Stimulated activated CD8-positive, alpha-beta memory T cell treated with anti-CD3 and anti-CD28 coated beads, Interleukin-15, amount 100 ng/mL, for 24 hours (primary cell): Measurements from ENCODE around the gene GLI1.
"Not testable (repeated sequence)": the region's sequence is repeated elsewhere in the genome, so short reads cannot be mapped to it uniquely, and the experiment has no call there.

Experiments used
- DNase-seq: peaks from one replicate; pipeline ENCODE4 v3.0.0-alpha.2; 2020; ENCODE audit warnings: low read depth

GLI1 gene

DNA sequence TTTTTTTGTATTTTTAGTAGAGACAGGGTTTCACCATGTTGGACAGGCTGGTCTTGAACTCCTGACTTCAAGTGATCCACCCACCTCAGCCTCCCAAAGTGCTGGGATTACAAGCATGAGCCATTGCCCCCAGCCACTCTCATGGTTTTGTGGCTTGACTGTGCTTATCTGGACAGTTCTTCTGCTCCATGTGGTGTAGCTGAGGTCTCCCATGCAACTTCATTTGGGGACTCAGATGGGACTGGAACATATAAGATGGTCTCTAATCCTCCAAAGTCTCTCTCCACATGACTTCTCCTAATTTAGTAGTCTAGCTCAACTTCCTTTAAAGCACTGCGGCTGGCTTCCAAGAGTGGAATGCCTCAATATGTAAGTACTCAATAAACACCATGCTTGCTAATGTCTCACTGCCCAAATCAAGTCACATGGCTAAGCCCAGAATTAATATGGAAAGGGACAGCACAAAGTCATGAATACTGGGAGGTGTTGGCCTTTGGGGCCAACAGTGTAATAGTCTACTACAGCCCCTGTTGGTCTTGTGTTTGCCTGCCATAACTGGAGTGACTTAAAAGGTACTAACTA is 17.6 kb upstream of the GLI1 start:
- no peak for DNase-seq

DNA sequence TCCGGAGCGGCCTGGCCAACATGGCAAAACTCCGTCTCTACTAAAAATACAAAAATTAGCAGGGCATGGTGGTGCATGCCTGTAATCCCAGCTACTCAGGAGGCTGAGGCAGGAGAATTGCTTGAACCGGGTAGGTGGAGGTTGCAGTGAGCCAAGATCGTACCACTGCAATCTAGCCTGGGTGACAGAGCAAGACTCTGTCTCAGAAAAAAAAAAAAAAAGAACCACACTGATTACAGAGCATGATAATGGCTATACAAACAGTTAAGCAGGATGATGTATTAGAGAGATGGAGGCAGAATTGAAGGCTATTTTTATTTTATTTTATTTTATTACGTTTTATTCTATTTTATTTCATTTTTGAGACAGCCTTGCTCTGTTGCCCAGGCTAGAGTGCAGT is 15.2 kb upstream of the GLI1 start:
- not testable (repeated sequence) for DNase-seq

DNA sequence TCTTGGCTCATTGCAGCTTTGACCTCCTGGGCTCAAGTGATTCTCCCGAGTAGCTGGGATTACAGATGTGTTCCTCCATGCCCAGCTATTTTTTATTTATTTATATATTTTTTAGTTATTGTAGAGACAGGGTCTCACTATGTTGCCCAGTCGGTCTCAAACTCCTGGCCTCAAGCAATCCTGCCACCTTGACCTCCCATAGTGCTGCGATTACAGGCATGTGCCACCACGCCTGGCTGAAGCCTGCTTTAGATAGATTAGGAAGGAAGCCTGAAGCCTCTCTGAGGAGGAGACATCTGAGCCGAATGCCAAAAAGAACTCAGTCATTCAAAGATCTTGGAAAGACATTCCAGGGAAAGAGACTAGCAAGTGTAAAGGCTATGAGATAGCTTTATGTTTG is 14.8 kb upstream of the GLI1 start:
- no peak for DNase-seq

DNA sequence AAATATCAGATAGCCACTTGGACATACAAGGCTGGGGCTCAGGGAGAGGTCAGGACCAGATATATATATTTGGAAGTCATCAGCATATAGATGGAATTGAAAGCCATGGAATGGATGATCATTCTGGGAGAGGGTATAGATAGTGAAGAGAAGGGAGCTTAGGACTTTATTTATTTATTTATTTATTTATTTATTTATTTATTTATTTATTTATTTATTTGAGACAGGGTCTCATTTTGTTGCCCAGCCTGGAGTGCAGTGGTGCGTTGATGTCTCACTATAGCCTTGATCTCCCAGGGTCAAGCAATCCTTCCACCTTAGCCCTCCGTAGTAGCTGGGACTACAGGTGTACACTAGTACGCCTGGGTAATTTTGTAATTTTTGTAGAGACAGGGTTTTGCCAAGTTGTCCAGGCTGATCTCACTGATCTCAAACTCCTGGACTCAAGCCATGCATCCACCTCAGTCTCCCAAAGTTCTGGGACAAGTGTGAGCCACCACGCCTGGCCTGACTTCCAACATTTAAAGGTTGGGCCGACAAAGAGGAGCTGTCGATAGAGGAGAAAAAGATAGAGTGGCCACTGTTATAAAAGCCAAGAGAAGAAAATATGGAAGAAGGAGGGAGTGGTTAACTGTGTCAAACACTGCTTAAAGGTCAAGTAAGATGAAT is 13.2 kb upstream of the GLI1 start:
- DNase-seq = no peak

DNA sequence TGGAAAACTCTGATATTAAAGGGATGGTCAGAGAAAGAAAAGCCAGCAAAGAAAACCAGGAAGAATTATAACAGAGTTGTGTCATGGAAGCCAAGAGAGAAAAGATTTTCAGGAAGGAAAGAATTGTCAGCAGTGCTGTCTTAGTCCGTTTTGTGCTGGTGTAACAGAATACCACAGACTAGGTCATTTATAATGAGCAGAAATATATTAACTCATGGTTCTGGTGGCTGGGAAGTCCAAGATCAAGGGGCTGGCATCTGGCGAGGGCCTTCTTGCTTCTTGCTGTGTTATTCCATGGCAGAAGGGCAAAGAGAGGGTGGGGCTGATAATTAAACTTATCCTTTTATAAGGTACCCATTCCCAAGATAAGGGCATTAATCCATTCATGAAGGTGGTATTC is 10.9 kb upstream of the GLI1 start:
- no peak for DNase-seq

DNA sequence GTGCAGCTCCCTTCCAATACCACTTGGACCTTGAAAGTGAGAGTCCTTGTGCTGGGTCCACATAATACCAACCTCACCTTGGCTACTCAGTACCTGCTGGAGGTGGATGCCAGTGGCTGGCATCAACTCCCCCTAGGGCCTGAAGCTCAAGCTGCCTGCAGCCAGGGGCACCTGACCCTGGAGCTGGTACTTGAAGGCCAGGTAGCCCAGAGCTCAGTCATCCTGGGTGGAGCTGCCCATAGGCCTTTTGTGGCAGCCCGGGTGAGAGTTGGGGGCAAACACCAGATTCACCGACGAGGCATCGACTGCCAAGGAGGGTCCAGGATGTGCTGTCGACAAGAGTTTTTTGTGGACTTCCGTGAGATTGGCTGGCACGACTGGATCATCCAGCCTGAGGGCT is 10.2 kb upstream of the GLI1 start:
- no peak for DNase-seq

DNA sequence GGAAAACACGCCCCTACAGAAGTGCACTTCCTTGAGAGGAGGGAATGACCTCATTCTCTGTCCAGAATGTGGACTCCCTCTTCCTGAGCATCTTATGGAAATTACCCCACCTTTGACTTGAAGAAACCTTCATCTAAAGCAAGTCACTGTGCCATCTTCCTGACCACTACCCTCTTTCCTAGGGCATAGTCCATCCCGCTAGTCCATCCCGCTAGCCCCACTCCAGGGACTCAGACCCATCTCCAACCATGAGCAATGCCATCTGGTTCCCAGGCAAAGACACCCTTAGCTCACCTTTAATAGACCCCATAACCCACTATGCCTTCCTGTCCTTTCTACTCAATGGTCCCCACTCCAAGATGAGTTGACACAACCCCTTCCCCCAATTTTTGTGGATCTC is 9.5 kb upstream of the GLI1 start:
- DNase-seq = no peak

DNA sequence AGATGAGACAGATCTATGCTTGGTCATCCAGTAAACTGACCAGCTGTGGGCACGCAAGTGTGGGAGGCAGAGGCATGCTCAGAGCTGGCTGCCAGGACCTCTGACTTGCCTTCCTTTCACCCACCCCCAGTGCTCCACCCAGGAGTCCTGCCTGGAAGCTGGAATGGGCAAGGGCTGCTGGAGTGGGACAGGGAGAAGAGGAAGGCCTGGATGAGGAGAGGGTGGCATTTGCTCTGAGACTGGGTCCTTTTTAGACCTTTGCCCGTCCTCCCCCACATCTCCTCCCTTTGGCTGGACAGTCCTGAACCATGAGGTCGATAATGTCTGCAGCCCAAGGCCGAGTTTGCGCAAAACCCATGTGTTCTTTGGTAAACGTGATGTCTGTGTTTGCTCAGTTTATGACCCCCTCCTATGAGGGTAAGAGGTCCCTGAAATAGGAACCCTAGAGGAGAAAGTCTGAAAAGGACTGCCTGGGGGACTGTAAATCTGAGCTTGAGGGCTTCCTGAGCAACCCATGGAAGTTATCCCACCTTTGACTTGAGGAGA is 8.3 kb upstream of the GLI1 start:
- no peak for DNase-seq

DNA sequence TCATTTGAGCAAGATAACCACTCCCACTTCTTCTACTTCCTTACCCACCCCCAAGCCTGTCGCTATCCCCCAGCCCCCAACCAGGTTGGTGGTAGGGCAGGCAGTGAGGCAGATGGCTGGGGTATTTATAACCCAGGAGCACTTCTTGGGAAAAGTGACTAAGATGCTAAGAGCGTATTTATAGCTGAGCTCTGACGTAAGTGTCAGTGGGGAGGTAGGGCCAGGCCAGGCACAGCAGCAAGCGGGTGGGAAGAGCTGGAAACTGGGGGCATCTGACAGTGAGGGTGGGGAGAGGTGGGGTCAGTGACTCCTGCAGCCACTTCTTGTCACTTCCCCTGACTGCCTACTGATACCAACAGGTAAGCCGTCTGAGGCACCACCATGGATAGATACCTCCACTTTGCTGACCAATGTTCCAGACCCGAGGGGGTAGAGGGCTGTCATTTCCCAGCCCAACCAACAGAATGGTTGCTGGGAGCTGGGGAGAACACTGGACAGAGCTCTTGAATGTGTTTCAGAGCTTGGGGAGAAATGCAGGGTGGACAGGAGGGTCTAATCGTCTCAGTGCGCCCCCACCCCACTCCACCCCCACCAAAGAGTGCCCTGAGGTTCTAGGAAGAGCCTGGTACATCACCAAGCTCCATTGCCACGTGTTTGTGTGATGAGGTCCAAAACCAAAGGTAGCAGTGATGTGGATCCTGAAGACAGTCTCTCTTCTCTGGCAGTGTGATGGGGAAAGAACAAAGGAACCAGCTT is 7.2 kb upstream of the GLI1 start:
- no peak for DNase-seq

DNA sequence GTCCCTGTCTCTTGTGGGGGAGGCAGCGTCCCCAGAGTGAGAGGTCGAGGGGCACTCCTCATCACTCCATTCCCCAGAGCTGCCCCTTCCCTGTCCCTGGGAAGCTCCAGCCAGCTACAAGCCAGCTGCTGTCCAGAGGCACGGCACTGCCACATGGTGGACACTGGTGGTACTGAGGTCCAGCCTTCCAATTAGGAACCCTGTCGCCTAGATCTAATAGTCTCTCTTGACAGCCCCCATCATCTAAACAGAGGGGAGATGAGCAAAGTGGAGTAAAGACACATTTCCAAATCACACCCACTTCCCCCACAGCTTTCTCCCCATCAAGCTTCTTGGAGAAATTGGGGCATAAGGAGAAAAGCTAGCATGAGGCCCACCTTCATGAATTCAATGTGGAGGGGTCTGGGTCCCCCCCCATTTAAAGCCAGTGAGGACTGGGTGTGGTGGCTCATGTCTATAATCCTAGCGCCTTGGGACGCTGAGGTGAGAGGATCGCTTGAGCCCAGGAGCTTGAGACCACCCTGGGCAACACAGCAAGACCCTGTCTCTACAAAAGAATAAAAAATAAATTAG is 6.6 kb upstream of the GLI1 start:
- DNase-seq = no peak

DNA sequence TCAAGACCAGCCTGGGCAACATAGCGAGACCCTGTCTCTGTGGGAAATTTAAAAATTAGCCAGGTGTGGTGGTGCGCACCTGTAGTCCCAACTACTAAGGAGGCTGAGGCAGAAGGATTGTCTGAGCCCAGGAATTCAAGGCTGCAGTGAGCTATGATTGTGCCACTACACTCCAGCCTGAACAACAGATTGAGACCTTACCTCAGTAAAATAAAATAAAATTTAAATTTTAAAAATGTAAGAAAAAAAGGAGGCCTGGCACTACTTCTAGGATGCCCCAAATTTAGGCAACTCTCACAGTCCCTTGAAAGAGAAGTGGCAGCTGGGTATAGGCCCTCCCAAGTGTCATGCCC is 5.4 kb upstream of the GLI1 start:
- no peak for DNase-seq

DNA sequence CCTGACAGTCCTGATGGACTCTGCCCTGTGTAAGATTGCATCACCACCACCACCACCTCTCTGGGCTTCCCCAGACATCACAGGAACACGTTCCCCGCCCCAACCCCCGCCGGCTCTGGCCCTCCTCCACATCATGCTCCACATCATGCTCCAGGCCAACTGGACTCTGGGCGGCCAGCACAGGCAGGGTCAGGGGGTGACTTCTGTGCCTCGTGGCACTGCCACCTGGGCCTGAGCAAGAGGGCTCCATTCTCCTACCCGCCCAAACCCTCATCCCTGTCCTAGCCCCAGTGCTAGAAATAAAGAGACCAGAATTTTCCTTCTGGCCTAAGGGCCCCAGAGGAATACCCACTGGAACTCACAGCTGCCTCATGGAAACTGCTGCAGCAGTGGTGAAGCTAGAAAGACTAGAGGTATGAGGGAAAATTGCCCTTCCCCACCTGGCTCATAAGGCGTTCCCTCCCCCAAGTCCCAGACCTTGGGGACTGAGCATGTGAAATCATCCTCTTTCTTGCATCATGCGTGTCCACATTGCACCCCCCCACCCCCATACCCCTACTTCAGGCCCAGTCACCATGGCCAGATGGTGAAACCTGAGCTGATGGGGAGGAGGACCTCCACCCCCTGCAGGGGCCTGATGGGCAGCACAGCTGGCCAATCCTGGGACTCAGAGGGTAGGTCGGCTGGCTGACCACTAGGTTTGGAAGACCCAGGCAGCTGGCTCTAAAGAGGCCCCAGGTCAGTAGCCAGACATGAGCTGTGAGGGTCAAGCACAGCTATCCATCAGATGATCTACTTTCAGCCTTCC is 4.8 kb upstream of the GLI1 start, which contains the start of gene INHBE:
Gene INHBE (plus strand): TSS at position 742 of the 808 bp plus-strand sequence. CDS start 230 bp downstream, outside the sequence.
- no peak for DNase-seq

DNA sequence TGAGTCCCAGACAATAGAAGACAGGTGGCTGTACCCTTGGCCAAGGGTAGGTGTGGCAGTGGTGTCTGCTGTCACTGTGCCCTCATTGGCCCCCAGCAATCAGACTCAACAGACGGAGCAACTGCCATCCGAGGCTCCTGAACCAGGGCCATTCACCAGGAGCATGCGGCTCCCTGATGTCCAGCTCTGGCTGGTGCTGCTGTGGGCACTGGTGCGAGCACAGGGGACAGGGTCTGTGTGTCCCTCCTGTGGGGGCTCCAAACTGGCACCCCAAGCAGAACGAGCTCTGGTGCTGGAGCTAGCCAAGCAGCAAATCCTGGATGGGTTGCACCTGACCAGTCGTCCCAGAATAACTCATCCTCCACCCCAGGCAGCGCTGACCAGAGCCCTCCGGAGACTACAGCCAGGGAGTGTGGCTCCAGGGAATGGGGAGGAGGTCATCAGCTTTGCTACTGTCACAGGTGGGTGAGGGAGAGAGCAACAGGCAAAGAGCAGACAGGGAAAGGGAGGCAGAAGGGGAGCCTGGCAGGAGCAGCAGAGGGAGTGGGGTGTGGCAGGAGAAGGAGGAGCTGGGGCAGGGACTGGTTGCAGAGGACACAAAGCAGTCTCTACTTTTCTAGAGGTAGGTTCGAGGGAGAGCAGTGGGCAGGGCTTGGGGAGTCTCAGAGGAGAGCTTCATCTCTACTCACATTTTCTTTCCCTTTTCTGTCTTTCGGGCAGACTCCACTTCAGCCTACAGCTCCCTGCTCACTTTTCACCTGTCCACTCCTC is 4.0 kb upstream of the GLI1 start:
- DNase-seq = no peak

DNA sequence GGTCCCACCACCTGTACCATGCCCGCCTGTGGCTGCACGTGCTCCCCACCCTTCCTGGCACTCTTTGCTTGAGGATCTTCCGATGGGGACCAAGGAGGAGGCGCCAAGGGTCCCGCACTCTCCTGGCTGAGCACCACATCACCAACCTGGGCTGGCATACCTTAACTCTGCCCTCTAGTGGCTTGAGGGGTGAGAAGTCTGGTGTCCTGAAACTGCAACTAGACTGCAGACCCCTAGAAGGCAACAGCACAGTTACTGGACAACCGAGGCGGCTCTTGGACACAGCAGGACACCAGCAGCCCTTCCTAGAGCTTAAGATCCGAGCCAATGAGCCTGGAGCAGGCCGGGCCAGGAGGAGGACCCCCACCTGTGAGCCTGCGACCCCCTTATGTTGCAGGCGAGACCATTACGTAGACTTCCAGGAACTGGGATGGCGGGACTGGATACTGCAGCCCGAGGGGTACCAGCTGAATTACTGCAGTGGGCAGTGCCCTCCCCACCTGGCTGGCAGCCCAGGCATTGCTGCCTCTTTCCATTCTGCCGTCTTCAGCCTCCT is 3.4 kb upstream of the GLI1 start:
- DNase-seq = no peak

DNA sequence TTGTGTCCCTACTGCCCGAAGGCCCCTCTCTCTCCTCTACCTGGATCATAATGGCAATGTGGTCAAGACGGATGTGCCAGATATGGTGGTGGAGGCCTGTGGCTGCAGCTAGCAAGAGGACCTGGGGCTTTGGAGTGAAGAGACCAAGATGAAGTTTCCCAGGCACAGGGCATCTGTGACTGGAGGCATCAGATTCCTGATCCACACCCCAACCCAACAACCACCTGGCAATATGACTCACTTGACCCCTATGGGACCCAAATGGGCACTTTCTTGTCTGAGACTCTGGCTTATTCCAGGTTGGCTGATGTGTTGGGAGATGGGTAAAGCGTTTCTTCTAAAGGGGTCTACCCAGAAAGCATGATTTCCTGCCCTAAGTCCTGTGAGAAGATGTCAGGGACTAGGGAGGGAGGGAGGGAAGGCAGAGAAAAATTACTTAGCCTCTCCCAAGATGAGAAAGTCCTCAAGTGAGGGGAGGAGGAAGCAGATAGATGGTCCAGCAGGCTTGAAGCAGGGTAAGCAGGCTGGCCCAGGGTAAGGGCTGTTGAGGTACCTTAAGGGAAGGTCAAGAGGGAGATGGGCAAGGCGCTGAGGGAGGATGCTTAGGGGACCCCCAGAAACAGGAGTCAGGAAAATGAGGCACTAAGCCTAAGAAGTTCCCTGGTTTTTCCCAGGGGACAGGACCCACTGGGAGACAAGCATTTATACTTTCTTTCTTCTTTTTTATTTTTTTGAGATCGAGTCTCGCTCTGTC is 2.7 kb upstream of the GLI1 start:
- no peak for DNase-seq

DNA sequence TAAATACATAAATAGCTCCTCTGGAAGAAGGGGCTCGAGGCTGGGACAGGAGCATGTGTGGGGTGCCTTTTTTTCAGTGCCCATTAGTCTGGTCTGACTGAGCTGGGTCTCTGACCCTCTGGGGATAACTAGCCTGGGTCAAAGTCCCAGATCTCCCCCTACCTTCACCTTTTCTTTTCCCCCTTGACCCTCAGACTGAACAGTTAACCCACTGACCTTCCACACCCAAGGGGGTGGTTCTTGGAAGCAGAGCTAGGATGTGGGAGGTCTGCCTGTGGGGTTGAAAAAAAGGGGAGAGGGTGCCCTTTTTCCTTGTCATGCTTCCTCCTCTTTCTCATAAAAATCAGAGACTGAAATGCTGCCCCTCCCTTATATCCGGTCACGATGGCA is 925 bp upstream of the GLI1 start:
- no peak for DNase-seq

DNA sequence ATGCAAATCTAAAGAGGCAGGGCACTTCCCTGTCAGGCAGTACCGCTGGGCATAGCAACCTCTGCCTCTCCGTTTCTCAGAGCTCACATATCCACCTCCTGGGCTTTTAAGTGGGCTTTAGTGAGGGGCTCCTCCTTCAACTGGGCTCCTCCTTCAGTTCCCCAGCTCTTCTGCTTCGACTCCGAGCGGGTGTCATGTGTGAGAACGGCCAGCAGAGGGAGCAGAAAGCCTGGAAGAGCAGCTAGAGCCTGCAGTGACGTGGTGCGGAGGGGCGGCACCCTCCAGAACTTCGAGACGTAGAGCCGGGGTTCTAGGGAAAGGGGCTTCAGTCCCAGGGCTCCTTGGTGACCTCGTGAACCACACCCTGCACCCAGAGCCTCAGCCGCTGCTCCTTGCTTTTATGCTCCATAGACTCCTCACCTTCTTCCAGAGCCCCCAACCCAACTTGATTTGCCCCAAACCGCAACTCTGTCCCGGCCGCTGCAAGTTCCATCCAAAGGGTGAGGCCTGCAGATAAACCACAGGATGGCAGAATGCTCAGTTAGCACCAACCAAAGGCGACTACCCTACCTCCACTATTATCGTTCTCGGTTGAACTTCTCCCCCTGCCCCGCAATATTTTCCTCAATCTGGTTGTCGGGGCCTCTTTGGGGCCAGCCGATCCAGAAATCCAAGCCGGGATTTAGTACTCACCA is 383 bp upstream of the GLI1 start:
- peak; percentile 77 for DNase-seq

DNA sequence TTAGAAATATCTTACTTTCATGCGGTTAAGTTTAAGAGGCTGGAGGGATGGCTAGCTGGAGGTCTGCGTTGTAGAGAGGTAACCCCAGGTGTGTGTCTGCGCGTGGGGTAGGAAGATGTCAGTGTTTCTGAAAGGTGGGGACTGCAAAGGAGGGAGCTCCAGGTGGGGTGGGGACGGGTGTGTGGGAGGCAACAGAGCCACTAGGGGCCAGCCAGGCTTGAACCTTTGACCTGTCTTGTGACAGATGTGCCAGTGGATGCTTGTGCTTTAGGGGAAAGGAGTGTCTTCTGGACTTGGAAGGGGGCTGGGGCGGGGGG is 841 bp downstream of the GLI1 start:
- DNase-seq = no peak

DNA sequence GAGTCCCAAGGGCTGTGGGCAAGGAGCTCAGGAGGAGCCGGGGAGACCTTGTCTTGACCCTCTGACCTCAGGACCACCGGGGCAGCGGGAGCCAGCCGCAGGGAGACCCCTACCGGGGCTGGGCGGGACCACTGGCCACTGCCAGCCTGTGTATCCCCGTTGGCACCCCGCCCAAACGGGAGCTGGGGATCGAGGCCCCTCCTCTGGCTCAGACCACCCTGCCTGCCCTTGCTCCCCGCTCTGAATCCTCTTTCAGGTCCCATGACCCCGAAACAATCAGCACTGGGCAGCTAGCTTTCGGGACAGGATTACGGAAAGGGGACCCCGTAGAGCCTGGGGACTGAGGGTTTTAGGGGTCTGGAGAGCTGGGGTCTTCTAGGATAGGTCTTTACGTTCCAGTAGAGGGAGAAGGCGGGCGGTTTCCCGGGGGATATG is 1.3 kb downstream of the GLI1 start:
- DNase-seq = no peak
